Midbrain (tissue), 1 donor: Measurements from ENCODE around the gene ADCY5.

Experiments used
- DNase-seq: peaks from one replicate; lab custom pipeline; 2025; lab: John Stamatoyannopoulos, UW

ADCY5 gene

GRCh38 chr3:123326531-123326930, 122.4 kb downstream of the ADCY5 start:
- no peak for DNase-seq

- no peak for DNase-seq
Measured at GRCh38 chr3:123325766-123326256, 123.1 kb downstream of the ADCY5 start.

GRCh38 chr3:123324880-123325765, 123.8 kb downstream of the ADCY5 start:
- DNase-seq, result no peak

GRCh38 chr3:123323781-123324180, 125.1 kb downstream of the ADCY5 start:
- no peak for DNase-seq

GRCh38 chr3:123322866-123323265, 126.0 kb downstream of the ADCY5 start:
- DNase-seq, result no peak

GRCh38 chr3:123321806-123322205, 127.1 kb downstream of the ADCY5 start:
- DNase-seq, result no peak

- DNase-seq, result no peak
Measured at GRCh38 chr3:123320221-123320620, 128.7 kb downstream of the ADCY5 start.

- DNase-seq, result no peak
Measured at GRCh38 chr3:123319760-123320159, 129.1 kb downstream of the ADCY5 start.

GRCh38 chr3:123318374-123318773, 130.5 kb downstream of the ADCY5 start:
- DNase-seq, result no peak

GRCh38 chr3:123317716-123318115, 131.2 kb downstream of the ADCY5 start:
- no peak for DNase-seq

- no peak for DNase-seq
Measured at GRCh38 chr3:123315271-123315595, 133.7 kb downstream of the ADCY5 start.

- DNase-seq, result no peak
Measured at GRCh38 chr3:123314359-123315270, 134.3 kb downstream of the ADCY5 start.

GRCh38 chr3:123313889-123314288, 135.0 kb downstream of the ADCY5 start:
- DNase-seq, result no peak

- DNase-seq, result no peak
Measured at GRCh38 chr3:123312331-123313265, 136.3 kb downstream of the ADCY5 start.

- DNase-seq, result no peak
Measured at GRCh38 chr3:123311201-123311600, 137.7 kb downstream of the ADCY5 start.

GRCh38 chr3:123310741-123311140, 138.1 kb downstream of the ADCY5 start:
- no peak for DNase-seq

GRCh38 chr3:123310186-123310585, 138.7 kb downstream of the ADCY5 start:
- no peak for DNase-seq

- DNase-seq, result no peak
Measured at GRCh38 chr3:123307064-123307463, 141.8 kb downstream of the ADCY5 start.

GRCh38 chr3:123305192-123305591, 143.7 kb downstream of the ADCY5 start:
- DNase-seq, result no peak

GRCh38 chr3:123303976-123304560, 144.8 kb downstream of the ADCY5 start:
- DNase-seq, result no peak

- no peak for DNase-seq
Measured at GRCh38 chr3:123302961-123303360, 145.9 kb downstream of the ADCY5 start.
